Naive thymus-derived CD8-positive, alpha-beta T cell (primary cell): Measurements from ENCODE around the gene CREG2. TPM values are rescaled to one million over a fixed set of nuclear protein-coding genes. Genes with fewer than 3 reads are reported as not detected.
"Not testable (repeated sequence)": the region's sequence is repeated elsewhere in the genome, so short reads cannot be mapped to it uniquely, and the experiment has no call there.

Experiments
- ATAC-seq, 2 donors: fragments of 150-1000 bp; cut with Tn5 transposase in 1 of 2; sonication (Bioruptor Pico), chemical (Tn5 transposase) in 1 of 2; 1 replicate in 1 of 2; 2 replicates in 1 of 2; pipeline ENCODE4 v1.10.0; 2021; ENCODE audit warnings: mild to moderate bottlenecking in 2 of 2, moderate library complexity in 2 of 2
- POLR2A ChIA-PET: fragments of 350-600 bp; sonication (Branson Sonifier 250); formaldehyde crosslinking; loops from one replicate; lab custom pipeline; 2021; ENCODE audit warnings: antibody characterized with exemption; lab: Charles Lee
- DNase-seq, 10 donors: peaks; one replicate each; pipeline versions ENCODE4 v3.0.0 to v3.0.0-alpha.2; 2020 to 2022
- H3K27ac Mint-ChIP-seq, 10 donors: one replicate each; pipeline ENCODE4 v1.8.0; 2020 to 2022; ENCODE audit warnings: mild to moderate bottlenecking in 10 of 10, mixed read lengths in 10 of 10, moderate library complexity in 4 of 10, inconsistent platforms in 1 of 10
- H3K27me3 Mint-ChIP-seq, 5 donors: one replicate each; pipeline ENCODE4 v1.8.0; 2021 to 2022; ENCODE audit warnings: mixed read lengths in 5 of 5
- H3K36me3 Mint-ChIP-seq, 3 donors: one replicate each; pipeline ENCODE4 v1.8.0; 2020 to 2022; ENCODE audit warnings: mixed read lengths in 3 of 3, mild to moderate bottlenecking in 2 of 3, inconsistent platforms in 1 of 3
- H3K4me1 Mint-ChIP-seq, 4 donors: one replicate each; pipeline ENCODE4 v1.8.0; 2021 to 2022; ENCODE audit warnings: mixed read lengths in 4 of 4
- H3K4me3 Mint-ChIP-seq, 10 donors: one replicate each; pipeline ENCODE4 v1.8.0; 2020 to 2022; ENCODE audit warnings: mild to moderate bottlenecking in 10 of 10, mixed read lengths in 10 of 10, moderate library complexity in 6 of 10, inconsistent platforms in 1 of 10
- H3K9me3 Mint-ChIP-seq, 9 donors: one replicate each; pipeline ENCODE4 v1.8.0; 2020 to 2022; ENCODE audit warnings: mixed read lengths in 9 of 9, mild to moderate bottlenecking in 3 of 9, inconsistent platforms in 1 of 9, moderate library complexity in 1 of 9
- polyA plus RNA-seq, 3 donors: library from polyadenylated mRNA; unstranded; fragments of 300-500 nt; fragmentation: Illumina TruSeq; gene quantifications; one replicate each; pipeline ENCODE4 v1.2.3, GENCODE V29; 2021
- total RNA-seq, 8 experiments: library from RNA in 2 of 8; stranded (reverse) in 2 of 8; gene quantifications; one replicate each; pipeline ENCODE4 v1.2.3 and lab custom pipeline; 2021 to 2026

The CREG2 gene
- total and polyA plus RNA-seq, 5 experiments from 2014 or later, result not detected

GRCh38 chr2:101331202-101331601, 56.1 kb downstream of the CREG2 start:
- DNase-seq, result no peak
- Mint-ChIP-seq H3K27me3 (no peaks in the 10 kb centered on the region), H3K4me3 (peak overlapping the region in 6 of 10 donors; percentile 44 to 76 (median 66)), H3K4me1 (peaks cover 17 to 36% (median 25%) of the 10 kb centered on the region in 4 donors), H3K27ac (peak overlapping the region in 3 of 10 donors; percentile 71 to 88 (median 71)), H3K9me3 (no peaks in the 10 kb centered on the region), H3K36me3 (no peaks in the 10 kb centered on the region)
- no peak for ATAC-seq
- POLR2A ChIA-PET, result interaction anchor here (1.2 to 5.9 kb wide), 2 partner anchors 22 to 77 kb away, joined by 3 to 94 read pairs; partner anchors contain the start of gene RNF149

- peak in 4 of 10 donors; percentile 12 to 36 (median 34) for DNase-seq
- ATAC-seq, result peak; percentile 31 to 72
- H3K27ac Mint-ChIP-seq, result peak overlapping the region in 5 of 10 donors; percentile 60 to 88 (median 81)
- H3K27me3 Mint-ChIP-seq, result no peaks in the 10 kb centered on the region
- no peaks in the 10 kb centered on the region for H3K36me3 Mint-ChIP-seq
- peaks cover 17 to 36% (median 25%) of the 10 kb centered on the region in 4 donors for H3K4me1 Mint-ChIP-seq
- peak overlapping the region in 9 of 10 donors; percentile 44 to 76 (median 64) for H3K4me3 Mint-ChIP-seq
- POLR2A ChIA-PET, result interaction anchor here (1.2 to 5.9 kb wide), 2 partner anchors 21 to 77 kb away, joined by 3 to 94 read pairs; partner anchors contain the start of gene RNF149
- no peaks in the 10 kb centered on the region for H3K9me3 Mint-ChIP-seq
These were observed 56.9 kb downstream of the CREG2 start for GRCh38 chr2:101330253-101330933.

GRCh38 chr2:101329026-101329425, 58.3 kb downstream of the CREG2 start:
- no peak overlapping the region for H3K27ac Mint-ChIP-seq
- POLR2A ChIA-PET, result interaction anchor here (0.9 to 5.9 kb wide), 7 partner anchors 12 to 29 kb away, joined by 3 to 94 read pairs (median 3); partner anchors contain the start of gene RNF149
- peak overlapping the region in 3 of 10 donors; percentile 11 to 48 (median 33) for H3K4me3 Mint-ChIP-seq
- DNase-seq, result no peak
- no peaks in the 10 kb centered on the region for H3K36me3 Mint-ChIP-seq
- no peaks in the 10 kb centered on the region for H3K27me3 Mint-ChIP-seq
- ATAC-seq, result peak in 1 of 2 donors; percentile 42
- peaks cover 0 to 3% (median 0%) of the 10 kb centered on the region in 9 donors for H3K9me3 Mint-ChIP-seq
- peaks cover 19 to 34% (median 23%) of the 10 kb centered on the region in 4 donors for H3K4me1 Mint-ChIP-seq

DNA sequence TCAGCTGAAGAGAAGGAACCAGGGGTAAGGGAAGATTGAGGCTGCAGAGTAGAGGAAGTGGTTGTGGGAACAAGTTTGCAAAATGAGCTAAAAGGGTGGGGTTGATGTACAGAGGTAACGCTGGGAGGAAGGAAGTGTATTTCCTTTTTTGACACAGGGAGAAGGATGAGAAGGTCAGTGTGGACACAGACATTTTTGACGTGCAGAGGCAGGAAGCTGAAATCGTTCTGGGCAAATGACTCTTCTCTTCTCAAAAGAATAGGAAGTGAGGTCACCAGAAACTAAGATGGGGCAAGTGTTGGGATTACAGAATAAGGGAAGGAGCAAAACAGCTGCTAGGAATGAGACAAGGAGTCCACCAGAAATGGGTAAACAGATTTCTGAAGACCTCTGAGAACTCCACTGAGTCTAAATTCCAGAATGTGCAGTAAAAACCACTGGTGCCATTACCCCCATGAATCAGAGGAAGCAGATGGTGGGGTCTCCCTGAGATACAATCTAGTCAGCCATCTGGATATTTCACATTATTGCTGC, 58.8 kb downstream of the CREG2 start:
- peaks cover 0 to 3% (median 0%) of the 10 kb centered on the region in 9 donors for H3K9me3 Mint-ChIP-seq
- H3K4me3 Mint-ChIP-seq, result no peak overlapping the region
- POLR2A ChIA-PET, result interaction anchor here (0.7 to 5.9 kb wide), 8 partner anchors 13 to 52 kb away, joined by 3 to 94 read pairs (median 3); partner anchors contain the start of gene RNF149
- no peaks in the 10 kb centered on the region for H3K36me3 Mint-ChIP-seq
- peaks cover 19 to 31% (median 21%) of the 10 kb centered on the region in 4 donors for H3K4me1 Mint-ChIP-seq
- H3K27me3 Mint-ChIP-seq, result no peaks in the 10 kb centered on the region
- ATAC-seq (peak; percentile 72 to 91), DNase-seq (peak in 4 of 10 donors; percentile 47 to 80 (median 72))
- H3K27ac Mint-ChIP-seq, result no peak overlapping the region

DNA sequence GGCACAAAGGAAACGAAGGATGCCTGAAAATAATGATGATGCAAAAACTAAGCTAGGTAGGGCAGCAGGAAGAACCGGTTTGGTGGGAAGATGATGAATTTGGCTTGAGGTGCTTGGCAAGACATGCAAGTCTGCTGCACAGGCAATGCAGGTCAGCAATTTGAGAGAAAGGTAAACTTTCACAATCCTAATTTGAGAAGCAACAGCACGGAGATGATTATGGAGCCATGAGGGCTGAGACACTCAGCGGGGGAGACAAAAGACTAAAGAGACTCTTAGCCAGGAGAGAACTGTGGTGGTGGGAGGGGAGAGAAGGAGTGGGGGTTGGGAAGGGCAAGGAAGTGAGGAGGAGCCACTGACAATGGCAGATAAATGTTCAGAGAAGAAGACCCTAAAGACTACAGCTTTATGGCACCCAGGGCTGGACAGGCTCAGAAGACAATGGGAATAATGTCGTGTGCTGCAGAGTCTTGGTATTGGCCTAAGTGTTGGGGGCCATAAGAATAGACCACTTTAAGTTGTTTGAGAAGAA, 59.4 kb downstream of the CREG2 start:
- POLR2A ChIA-PET, result interaction anchor here (0.7 to 5.9 kb wide), 8 partner anchors 9 to 53 kb away, joined by 3 to 94 read pairs (median 3); partner anchors contain the start of gene RNF149
- Mint-ChIP-seq H3K9me3 (peaks cover 0 to 3% (median 0%) of the 10 kb centered on the region in 9 donors), H3K4me1 (peaks cover 17 to 29% (median 19%) of the 10 kb centered on the region in 4 donors), H3K27me3 (no peaks in the 10 kb centered on the region), H3K27ac (no peak overlapping the region), H3K36me3 (no peaks in the 10 kb centered on the region), H3K4me3 (no peak overlapping the region)
- ATAC-seq (peak; percentile 1 to 2), DNase-seq (no peak)

GRCh38 chr2:101325425-101325824, 61.9 kb downstream of the CREG2 start:
- POLR2A ChIA-PET, result interaction anchor here (5.9 kb wide), 1 partner anchor 16 kb away, joined by 94 read pairs; the partner anchor contains the start of gene RNF149
- no peaks in the 10 kb centered on the region for H3K27me3 Mint-ChIP-seq

DNA sequence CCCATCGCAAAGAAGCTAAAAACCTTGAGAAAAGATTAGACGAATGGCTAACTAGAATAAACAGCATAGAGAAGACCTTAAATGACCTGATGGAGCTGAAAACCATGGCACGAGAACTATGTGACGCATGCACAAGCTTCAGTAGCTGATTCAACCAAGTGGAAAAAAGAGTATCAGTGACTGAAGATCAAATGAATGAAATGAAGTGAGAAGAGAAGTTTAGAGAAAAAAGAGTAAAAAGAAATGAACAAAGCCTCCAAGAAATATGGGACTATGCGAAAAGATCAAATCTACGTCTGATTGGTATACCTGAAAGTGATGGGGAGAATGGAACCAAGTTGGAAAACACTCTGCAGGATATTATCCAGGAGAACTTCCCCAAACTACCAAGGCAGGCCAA, 70.7 kb downstream of the CREG2 start:
- H3K27ac Mint-ChIP-seq, result peak overlapping the region in 7 of 10 donors; percentile 2 to 67 (median 26)
- POLR2A ChIA-PET, result interaction anchor here (1.6 kb wide), 1 partner anchor 12 kb away, joined by 4 read pairs; no protein-coding TSS in a partner anchor
- DNase-seq, H3K9me3 Mint-ChIP-seq, H3K27me3 Mint-ChIP-seq, ATAC-seq, H3K36me3 Mint-ChIP-seq: not testable (repeated sequence)
- H3K4me1 Mint-ChIP-seq, result peaks cover 12 to 43% (median 37%) of the 10 kb centered on the region in 4 donors
- H3K4me3 Mint-ChIP-seq, result peak overlapping the region in 7 of 10 donors; percentile 36 to 68 (median 45)

More at GRCh38 chr2:101325425-101325824, 61.9 kb downstream of the CREG2 start:
- Mint-ChIP-seq H3K36me3 (no peaks in the 10 kb centered on the region), H3K27ac (no peak overlapping the region), H3K9me3 (peaks cover 0 to 3% (median 0%) of the 10 kb centered on the region in 9 donors), H3K4me1 (peaks cover 8 to 14% (median 12%) of the 10 kb centered on the region in 4 donors), H3K4me3 (no peak overlapping the region)
- DNase-seq, result no peak
- no peak for ATAC-seq

DNA sequence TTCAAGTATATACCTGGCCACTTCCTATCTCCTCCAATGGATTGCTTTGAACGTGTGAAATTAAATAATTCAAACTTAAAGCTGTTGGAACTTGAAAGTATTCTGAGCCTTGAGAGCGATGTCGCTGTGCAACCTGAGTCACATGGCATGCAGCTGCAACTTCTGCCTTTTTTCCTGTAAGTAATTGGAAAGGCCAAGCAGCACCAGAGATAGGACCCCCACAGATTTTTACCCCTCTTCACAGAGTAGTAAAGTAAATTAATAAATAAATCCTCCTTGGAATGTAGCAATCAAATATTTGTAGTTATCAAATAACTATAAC, 75.6 kb downstream of the CREG2 start:
- ATAC-seq (no peak), DNase-seq (no peak)
- peaks cover 0 to 3% (median 0%) of the 10 kb centered on the region in 9 donors for H3K9me3 Mint-ChIP-seq
- H3K4me3 Mint-ChIP-seq, result peak overlapping the region; percentile 43 to 81 (median 64)
- H3K27ac Mint-ChIP-seq, result peak overlapping the region in 9 of 10 donors; percentile 68 to 93 (median 91)
- H3K4me1 Mint-ChIP-seq, result peaks cover 27 to 72% (median 65%) of the 10 kb centered on the region in 4 donors
- peaks cover 0 to under 1% (median under 1%) of the 10 kb centered on the region in 3 donors for H3K36me3 Mint-ChIP-seq
- H3K27me3 Mint-ChIP-seq, result no peaks in the 10 kb centered on the region
- POLR2A ChIA-PET, result interaction anchor here (0.6 to 6.8 kb wide), 3 partner anchors 17 to 762 kb away, joined by 4 to 94 read pairs (median 4); no protein-coding TSS in a partner anchor

DNA sequence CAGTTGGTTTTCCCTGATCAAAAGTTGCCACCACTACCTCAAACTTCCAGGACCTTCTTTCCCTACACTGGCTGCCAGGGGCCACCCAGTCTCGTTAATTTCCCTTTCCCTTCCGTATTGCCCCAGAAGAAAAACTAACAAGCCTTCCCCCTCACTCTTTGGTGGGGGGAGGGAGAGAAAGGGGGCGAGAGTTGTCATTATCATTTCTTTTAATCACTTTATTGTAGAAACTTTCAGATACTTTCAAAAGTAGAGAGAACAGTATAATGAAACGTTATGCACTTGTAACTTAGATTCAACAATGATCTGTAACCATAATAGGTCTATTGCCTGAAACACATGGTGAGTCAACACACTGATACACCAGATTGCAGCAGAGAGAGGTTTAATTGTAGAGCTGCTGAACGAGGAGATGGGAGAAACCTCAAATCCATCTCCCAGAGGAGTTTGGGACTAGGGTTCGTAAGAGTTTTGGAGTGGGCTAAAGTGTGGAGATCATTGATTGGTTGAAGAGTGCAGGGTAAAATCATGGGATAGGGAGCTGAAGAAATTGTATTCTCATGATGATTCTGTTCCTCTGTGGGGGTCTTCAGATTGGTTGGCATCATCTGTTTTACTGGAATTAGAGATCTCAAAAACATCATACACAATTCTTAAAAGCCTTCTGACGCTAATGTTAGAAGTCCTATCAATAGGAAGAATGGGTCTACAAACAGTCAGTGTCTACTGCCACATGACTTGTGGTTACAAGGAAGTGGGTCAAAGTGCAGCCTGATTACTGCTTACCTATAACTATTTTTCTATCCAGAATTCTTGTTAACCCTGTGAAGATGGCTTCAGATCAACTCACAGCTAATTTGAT, 76.2 kb downstream of the CREG2 start:
- DNase-seq (peak in 4 of 10 donors; percentile 7 to 54 (median 42)), ATAC-seq (peak in 1 of 2 donors; percentile 17)
- POLR2A ChIA-PET, result interaction anchor here (0.6 to 6.8 kb wide), 4 partner anchors 17 to 761 kb away, joined by 4 to 94 read pairs (median 4); no protein-coding TSS in a partner anchor
- H3K9me3 Mint-ChIP-seq, result no peaks in the 10 kb centered on the region
- H3K36me3 Mint-ChIP-seq, result peaks cover 0 to 3% (median 2%) of the 10 kb centered on the region in 3 donors
- H3K4me1 Mint-ChIP-seq, result peaks cover 26 to 72% (median 65%) of the 10 kb centered on the region in 4 donors
- H3K27me3 Mint-ChIP-seq, result no peaks in the 10 kb centered on the region
- peak overlapping the region; percentile 43 to 81 (median 64) for H3K4me3 Mint-ChIP-seq
- peak overlapping the region; percentile 59 to 93 (median 91) for H3K27ac Mint-ChIP-seq

DNA sequence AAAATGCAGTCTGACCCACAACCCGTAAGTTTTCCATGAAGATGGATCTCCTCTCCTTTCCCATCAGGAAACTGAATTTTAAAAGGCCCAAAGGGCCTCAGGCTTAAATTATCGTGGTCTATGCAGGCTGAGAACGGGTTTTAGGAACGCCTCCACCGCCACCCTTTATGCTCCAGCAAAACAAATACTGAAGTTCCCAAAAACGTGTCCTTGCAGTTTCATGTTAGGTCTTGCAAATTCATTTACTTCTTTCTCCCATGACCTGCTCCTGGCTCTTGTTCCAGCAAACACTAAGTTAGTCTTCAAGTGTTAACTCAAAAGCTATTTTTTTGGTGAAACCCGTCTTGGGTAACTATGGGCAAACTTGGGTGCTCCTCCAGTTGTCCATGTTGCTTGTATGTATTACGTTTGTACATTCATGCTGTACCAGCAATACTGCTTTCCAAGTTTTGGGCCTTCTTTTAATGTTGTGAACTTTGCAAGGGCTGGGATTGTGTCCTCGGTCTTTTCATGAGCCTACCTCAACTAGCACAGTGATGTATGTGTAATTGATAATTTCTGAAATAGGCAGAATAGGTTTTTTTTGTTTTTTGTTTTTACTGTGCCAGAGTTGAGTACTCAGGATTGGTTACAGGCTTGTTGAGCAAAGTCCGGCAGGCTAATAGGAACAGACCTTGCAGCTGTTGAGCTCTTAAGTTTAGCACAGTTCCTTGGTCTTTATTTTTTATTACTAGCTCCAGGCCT, 77.0 kb downstream of the CREG2 start:
- POLR2A ChIA-PET, result interaction anchor here (2.2 to 6.8 kb wide), 2 partner anchors 18 to 32 kb away, joined by 5 to 94 read pairs; no protein-coding TSS in a partner anchor
- Mint-ChIP-seq H3K36me3 (peaks cover 0 to 7% (median 3%) of the 10 kb centered on the region in 3 donors), H3K4me1 (peaks cover 30 to 72% (median 65%) of the 10 kb centered on the region in 4 donors), H3K4me3 (peak overlapping the region in 9 of 10 donors; percentile 39 to 97 (median 64)), H3K9me3 (no peaks in the 10 kb centered on the region), H3K27me3 (no peaks in the 10 kb centered on the region), H3K27ac (peak overlapping the region; percentile 51 to 93 (median 84))
- DNase-seq (no peak), ATAC-seq (no peak)
